Nucleus accumbens (tissue), 56 donors: ENCODE measurements around the gene TXNL4A.

Experiments
- DNase-seq, 56 donors: peaks; one replicate each; lab custom pipeline; 2025; lab: John Stamatoyannopoulos, UW

Gene TXNL4A

GRCh38 chr18:79940126-79940813 lies 48.1 kb downstream of the TXNL4A start:
- no peak for DNase-seq

DNA sequence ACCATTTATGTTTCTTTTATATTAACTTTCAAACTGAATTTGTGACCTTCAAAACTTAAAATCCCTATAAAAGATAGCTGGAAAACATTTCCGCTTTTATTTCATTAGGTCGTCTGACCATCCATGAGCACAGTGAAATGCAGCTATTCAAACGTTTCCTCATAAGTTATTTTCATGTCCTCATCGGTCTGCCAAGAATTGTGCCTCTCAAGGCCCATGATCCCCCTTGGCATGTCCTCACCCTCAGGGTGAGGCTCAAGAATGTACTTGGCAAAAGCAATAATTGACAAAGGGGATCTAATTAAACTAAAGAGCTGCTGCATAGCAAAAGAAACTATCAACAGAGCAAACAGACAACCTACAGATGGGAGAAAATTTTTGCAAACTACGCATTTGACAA lies 49.3 kb downstream of the TXNL4A start:
- DNase-seq = no peak

- DNase-seq = no peak
These were observed 50.2 kb downstream of the TXNL4A start for GRCh38 chr18:79938196-79938595.

GRCh38 chr18:79937103-79937860 lies 51.1 kb downstream of the TXNL4A start:
- DNase-seq = no peak

GRCh38 chr18:79936641-79937040 lies 51.7 kb downstream of the TXNL4A start:
- DNase-seq = no peak

- no peak for DNase-seq
These were observed 52.4 kb downstream of the TXNL4A start for GRCh38 chr18:79935925-79936324.

GRCh38 chr18:79935499-79935898 lies 52.9 kb downstream of the TXNL4A start:
- no peak for DNase-seq

DNA sequence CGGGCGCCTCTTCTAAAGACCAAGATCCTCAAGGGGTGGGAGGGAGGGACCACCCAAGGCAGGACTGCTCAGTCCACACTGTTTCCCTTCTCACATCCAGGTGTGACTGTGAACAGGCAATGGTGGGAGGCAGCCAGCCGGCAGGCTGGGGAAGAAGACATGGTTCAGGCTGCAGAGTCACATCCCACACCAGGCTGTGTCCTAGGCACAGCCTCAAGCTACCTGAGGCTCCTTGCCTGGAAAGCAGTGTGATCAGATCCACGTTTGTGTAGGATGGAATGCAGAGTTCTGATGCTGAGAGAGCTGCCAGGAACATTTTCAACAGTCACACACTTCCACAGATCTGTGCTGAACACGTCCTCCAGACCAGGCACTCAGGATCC lies 53.3 kb downstream of the TXNL4A start:
- no peak for DNase-seq

DNA sequence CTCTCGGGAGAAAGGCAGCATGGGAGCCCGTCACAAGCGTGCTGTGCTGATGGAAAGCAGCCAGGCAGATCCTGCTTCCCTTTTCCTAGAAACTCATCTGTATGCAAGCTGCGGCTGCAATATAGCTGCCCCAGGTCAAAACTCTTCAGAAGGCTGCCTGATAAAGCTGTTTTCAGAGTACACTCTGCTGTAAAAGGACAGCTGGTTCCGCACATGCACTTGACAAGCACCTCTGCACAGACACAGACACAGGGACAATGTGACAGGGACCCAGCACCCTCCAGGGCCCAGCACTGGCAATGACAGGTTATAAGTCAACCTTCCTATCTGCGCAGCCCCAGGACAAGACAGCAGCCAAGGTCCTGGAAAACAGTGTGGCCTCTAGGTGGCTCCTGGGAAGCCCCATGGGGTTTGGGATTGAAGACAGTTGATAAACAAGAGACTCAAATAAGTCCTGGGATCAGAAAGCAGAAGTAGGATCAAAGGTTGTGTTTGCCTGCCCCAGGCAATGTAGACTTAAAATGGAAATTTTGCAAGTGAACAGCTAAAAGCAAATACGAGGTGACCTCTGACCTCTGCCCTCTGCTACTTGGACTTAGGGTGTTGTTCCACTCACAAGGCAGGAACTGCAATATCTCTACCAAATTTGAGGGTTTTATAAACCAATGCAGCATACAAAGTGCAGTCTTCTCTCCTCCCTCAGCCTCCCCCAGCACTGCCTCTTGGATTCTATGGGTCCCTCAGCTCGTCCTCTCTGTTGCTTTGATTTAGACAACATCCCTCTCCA lies 53.9 kb downstream of the TXNL4A start:
- DNase-seq = peak in 1 of 56 donors; percentile 12

DNA sequence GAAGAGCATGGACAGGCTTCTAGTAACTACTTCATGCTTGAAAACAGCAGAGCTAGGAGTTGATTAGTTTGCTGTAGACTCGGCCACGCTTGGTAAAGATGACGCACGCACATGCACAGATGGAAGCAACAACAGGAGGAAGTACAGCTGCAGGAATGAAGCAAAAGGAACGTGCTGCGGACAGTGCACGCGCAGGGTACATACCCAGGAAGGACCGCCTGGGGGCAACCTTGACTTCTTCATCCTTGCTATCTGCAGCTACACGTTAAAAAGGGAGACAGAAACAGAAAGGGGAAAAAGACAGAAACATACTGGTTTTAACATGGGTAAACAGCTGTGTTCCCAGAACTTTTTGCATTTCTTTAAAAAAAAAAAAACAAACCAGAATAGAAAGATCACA lies 54.6 kb downstream of the TXNL4A start:
- no peak for DNase-seq

DNA sequence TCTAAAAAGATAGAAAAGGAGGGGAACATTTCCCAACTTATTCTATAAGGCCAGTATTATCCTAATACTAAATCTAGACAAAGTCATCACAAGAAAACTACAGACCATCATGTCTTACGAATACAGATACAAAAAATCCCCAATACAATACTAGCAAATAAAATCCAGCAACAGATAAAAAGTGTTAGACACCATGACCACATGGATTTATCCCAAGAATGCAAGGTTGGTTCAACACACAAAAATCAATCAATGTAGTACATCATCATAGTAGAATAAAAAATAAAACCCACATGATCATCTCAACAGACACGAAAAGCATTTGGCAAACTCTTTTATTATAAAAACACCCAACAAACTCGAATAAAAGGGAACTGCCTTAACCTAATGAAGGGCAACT lies 55.5 kb downstream of the TXNL4A start:
- DNase-seq = no peak

GRCh38 chr18:79931475-79931874 lies 56.9 kb downstream of the TXNL4A start:
- no peak for DNase-seq

DNA sequence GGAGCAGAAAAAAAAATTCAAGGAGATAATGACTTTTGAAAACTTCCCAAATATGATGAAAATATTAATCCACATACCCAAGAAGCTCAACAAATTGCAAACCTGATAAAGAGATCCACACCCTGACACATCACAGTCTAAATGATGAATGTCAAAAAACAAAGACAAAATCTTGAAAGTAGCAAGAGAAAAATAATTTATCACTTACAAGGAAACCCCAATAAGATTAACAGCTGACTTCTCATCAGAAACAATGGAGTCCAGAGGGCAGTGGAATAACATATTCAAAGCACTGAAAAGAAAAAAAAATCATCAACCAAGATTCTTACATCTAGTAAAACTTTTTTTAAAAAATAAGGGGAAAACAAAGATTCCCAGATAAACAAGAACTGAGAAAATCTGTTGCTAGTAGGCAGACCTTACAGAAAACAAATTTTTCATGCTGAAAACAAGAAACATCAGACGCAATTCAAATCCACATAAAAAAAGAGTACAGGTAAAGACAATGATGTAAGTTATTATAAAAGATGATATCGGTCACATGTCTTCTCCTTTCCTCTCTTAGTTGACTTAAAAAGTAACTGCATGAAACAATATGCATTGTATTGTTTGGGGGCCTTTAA lies 58.2 kb downstream of the TXNL4A start:
- no peak for DNase-seq

DNA sequence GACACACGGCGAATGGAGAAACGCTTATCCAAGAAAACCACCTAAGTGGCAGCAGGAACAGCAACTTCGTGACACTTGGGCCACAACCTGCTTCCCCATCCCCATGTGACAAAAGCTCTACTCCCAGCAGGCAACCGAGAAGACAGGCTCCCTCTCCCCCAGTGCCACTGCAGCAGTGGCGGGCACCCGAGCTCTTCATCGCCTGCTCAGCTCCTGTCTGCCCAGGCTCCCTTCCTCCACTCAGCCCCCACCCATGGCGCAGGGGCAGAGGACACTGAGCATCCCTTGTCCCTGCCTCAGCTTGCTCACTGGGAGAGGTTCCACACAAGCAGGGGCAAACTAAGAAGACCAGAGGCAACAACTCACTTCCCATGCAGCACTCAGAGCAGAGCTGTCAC lies 59.8 kb downstream of the TXNL4A start:
- DNase-seq = no peak

DNA sequence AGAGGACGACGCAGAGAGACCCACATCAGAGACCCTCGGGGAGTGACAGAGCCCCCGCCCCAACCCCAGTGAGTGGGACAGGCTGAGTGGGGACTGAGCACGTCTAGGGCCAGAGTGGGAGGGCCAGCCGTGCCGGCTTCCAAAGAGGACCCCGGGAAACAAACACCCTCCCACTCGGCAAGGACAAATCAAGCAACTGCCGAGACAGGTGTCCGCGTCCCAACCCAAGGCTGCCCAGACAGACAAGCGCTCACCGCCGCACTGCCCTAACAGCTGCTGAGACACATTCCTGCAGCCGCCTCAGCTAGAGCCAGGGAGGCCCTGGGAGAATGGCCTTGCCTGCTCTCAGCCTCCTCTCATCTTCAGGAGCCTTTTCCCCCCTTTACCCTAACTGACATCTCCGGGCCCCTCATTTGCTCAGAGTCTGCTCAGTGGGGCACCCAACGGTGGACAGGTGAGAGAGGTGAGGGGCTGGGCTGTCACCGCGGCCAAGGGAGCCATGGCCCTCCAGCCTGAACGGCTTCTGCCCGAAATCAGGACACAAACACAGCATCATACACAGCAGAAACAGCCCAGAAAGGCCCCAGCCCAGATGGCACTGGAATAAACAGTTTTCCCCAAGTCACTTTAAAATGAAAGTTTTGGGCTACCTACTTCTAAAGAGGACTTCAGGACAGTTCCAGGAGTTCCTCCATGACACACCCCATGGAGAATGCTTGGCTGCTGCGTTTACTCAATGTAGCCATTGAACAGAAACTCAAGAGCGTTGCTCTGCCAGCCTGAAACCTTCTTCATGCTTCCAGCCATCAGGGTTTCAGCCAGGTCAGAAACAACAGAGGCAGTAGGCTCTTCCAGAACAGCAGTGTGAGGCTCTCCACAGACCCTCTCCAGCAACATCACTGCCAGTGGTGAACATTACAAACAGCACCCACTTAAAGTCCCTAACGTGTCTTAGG lies 60.5 kb downstream of the TXNL4A start:
- no peak for DNase-seq

DNA sequence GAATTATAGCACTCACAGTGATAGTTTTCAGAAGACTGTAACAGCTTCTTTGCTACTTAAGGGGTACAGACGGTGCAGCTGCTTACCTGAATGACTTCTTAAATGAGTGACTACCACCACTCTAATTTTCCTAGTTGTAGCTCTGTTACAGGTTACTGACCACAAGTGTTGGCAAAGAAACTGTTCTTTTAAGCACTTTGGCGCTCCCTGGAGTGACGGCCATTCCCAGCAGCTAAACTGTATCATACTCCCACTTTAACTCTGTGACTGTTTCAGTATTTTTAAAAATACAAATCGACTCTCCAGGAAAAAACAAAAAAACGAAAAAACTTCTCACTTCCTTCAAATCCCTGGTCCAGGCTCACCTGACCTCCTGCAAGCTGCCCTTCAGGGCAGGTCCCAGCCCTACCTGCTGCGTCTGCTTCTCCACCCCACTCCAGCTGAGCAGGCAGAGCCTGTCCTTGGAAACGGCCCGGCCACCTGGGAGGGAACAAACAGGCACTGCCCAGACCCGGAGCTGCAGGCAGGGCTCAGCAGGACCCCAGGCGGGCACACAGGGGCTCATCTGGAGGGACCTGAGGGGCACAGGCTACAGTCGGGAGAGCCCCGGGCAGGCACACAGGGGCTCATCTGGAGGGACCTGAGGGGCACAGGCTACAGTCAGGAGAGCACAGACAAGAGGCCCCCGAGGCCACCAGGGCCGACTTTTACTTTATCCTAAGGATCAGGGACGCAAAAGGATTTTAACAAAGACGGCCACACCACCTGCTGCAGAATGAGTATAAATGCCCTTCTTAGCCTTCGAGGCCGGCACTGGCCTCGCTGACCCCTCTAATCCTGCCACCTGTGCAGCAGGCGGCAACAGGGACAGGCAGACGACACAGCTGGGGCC lies 61.4 kb downstream of the TXNL4A start:
- no peak for DNase-seq

GRCh38 chr18:79926306-79926705 lies 62.1 kb downstream of the TXNL4A start:
- DNase-seq = no peak

- DNase-seq = peak in 22 of 56 donors; percentile 18 to 63 (median 46)
These were observed 63.3 kb downstream of the TXNL4A start for GRCh38 chr18:79924814-79925731.
